Activated T-helper 9 cell treated with anti-CD3 and anti-CD28 coated beads, Interleukin-2, amount 50 U/mL, for 16 hours (primary cell): Measurements from ENCODE around the gene GPR15.
A peak's percentile ranks its signal among the peaks of the same experiment; 100 is the strongest.

Source experiments
- DNase-seq: peaks from one replicate; pipeline ENCODE4 v3.0.0-alpha.2; 2020; ENCODE audit warnings: low read depth

GPR15 gene

DNA sequence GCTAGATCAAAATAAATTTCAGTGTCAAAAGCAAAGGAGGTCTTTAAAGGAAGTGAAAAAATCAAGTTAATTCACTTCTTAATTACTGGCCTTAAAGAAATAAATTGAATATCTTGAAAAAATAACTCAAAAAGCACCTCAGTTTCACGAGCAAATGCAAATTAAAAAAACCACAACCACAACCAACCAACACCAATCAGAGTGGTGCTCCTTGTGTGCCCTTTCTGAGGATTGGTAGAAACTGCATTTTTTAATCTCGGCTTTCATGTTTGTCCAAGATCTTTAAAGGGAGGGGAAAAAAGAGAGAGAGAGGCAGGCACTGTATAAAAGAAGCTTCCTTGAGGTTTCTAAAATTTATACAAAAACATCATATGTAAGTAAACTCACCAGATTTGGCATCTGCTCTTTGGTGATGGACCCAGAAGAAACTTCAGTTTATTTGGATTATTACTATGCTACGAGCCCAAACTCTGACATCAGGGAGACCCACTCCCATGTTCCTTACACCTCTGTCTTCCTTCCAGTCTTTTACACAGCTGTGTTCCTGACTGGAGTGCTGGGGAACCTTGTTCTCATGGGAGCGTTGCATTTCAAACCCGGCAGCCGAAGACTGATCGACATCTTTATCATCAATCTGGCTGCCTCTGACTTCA lies at the start of gene GPR15:
Gene GPR15, plus strand, starts transcription at position 357 of the 653 bp plus-strand sequence. Its CDS starts 56 bp downstream, at position 413.
- no peak for DNase-seq

DNA sequence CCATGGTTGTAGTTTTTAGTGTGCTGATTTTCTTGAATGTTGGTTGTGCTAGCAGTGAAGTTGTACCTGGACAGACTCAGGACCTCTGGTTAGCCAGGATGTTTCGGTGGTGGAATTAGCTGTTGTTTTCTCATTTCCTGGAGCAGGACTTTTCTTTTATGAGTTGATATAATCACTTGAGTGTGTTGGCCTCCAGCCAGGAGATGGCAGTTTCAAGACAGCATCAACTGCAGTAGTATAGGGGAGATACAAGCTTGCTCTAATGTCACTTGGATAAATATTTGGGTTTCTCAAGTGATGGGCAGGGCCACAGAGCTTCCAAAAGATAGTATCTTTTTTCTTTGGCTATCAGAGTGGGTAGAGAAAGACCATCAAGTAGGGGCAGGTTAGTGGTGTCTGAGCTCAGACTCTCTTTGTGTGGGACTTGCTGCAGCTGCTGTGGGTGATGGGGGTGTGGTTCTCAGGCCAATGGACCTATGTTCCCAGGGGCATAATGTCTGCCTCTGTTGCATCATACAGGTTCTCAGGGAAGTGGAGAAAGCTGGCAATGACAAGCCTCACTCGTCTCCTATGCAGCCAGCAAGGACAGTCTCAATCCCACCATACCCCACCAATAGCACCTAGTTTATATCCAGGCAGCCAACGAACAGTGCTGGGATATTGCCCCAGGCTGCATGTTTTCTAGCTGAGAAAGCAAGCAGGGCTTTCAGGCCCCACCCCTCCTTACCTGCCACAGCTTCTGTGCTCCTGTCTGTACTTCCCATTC lies 48.9 kb upstream of the GPR15 start:
- no peak for DNase-seq

DNA sequence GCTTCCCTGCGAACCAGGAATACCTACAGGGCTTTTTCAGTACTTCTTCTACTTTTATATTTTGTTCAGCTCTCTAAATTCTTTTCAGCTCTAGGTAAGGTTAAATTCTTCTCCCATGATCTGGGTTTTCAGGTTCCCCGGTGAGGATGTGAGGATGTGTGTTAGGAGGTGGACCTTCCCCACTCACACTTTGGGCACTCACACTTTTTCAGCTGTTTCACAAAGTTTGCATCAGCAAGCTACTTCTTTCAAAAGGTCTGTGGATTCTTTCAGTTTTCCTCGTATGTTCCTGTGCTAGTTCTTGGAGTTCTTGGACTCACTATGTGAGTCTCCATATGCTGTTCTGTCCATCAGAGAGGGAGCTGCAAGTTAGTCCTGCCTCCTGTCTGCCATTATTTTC lies 48.2 kb upstream of the GPR15 start:
- no peak for DNase-seq

DNA sequence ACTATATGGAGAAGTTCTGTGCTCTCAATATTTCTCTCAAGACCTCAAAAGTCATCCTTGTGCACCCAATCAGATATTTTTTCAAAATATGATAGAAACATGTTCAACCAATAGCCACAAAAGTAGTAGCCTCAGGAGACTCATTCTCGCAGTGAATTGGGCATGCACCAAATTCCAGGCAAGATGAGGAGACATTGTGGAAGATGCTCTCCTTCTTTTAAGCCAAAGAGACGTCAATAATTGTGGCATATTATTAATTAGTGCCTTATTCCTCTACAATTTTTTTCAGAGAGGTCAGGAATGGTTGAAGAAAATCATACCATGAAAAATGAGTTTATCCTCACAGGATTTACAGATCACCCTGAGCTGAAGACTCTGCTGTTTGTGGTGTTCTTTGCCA lies 34.4 kb upstream of the GPR15 start, which contains the start of gene OR5K2:
Gene OR5K2, plus strand, starts transcription at position 301 of the 400 bp plus-strand sequence. Its CDS starts 0 bp downstream, at position 301.
- DNase-seq, result no peak

DNA sequence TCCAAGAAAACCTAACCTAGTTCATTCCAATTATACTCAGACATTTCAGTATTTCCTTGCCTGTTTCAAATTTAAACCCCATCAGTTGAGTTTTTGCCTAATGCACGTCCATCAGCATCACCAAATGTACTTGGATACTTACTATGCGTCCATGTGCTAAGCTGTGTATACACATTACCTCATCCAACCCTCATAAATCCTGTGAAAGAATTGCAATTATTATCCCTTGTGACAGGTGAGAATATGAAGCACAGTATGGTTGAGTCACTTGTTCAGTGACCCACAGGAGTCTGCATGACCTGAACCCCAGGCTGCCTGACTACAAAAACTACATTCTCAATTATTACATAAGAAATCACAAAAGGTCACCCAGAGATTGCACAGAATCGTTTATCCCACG lies 31.8 kb upstream of the GPR15 start:
- no peak for DNase-seq

DNA sequence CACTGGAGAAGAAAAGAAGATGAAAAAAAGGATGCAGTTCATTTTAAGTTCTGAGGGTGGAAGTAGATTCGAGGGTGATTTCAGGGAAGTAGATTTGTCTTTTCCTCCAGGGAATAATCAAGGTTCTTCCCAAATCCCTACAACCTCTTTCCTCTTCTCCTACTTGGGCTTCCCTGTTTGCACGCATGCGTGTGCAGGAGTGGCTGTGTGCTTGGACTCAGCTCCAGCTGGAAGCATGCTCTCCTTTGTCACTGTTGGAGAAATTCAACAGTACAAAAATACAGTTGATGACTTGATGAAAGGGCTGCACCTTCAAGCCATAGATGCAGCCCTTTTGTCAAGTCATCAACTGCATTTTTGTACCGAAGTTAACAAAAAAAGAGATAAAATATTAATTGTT lies 30.5 kb upstream of the GPR15 start:
- no peak for DNase-seq

DNA sequence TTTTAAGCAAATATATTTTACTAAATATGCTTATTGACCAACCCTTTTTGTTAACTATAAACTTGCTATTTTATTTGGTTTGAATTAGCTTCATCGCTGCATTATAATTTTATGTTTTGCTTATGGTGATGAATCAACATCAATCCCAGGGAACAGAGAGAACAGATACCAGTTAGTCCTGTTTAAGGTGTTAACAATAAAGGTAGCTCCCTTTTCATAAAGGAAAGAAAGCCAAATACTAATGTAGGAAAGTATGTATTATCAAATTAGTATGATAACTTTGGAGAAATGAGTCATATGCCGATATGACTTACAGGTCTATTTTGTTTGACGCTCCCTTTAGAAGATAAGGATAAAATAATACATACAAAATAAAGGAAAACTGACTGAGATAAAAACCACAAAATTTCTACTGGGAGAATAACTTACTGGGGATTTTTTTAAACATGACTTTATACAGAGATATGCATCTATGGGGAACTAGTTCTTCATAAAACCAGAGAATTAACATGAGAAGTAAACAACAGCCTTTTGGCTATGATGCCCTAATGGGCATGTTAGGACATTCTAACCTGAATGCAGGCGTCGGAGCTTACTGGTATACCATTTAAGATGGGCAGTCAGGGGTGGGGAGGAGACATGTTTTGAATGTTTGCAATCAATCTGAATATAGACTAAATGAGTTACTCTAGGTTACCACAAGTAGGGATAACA lies 29.8 kb upstream of the GPR15 start:
- DNase-seq, result no peak

DNA sequence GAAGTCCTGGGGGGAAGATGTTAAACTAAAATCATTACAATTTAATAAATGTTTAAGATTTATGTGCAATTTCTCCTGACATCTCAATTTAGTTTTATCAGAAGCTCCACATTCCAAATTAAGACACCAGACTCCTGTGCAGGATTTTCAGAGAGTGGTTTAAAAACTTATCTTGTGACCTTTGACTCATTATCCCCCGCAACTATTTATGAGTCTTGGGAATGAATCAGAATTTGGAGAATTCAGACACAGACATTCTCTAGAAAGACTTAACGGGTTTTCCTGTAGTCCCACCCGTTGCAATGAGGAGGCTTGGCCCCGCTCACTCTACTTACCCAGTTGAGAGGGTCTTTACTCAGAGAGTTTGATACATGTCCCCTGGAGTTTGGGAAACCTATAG lies 27.2 kb upstream of the GPR15 start:
- DNase-seq, result no peak

DNA sequence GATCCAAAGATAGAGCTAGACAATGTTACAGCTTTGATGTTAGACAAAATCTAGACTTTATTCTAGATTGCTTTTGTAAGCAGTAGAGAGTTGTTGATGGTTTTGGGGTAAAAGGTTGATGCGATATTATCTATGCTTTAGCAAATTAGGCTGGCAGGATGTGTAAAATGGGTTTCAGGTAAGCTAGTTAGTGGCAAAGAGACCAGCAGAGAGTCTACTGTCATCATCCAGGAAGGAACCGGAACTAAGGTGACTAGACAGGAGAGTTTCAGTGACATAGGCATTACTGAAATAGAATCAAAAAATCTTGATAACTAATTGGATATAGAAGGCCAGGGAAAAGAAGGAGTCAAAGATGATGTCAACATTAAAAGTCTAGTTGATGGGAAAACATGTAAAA lies 23.2 kb upstream of the GPR15 start:
- DNase-seq, result no peak

DNA sequence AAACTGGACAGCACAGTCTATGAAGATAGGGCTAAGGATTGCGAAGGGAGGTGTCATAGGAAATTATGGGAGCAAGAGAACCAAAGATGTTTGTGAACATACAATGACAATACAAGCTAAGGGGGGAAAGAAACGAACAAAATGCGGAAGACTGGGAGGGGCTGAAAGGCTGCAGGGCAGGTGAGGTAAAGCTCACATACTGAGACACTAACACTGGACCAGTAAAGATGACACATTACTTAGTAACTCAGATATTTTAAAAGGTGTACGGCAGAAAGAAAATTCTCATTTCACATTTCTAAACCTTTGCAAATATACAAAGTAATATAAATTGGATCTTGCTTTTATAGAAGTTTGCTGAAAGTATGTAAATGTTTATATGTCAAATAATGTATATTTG lies 19.2 kb upstream of the GPR15 start:
- DNase-seq, result no peak

DNA sequence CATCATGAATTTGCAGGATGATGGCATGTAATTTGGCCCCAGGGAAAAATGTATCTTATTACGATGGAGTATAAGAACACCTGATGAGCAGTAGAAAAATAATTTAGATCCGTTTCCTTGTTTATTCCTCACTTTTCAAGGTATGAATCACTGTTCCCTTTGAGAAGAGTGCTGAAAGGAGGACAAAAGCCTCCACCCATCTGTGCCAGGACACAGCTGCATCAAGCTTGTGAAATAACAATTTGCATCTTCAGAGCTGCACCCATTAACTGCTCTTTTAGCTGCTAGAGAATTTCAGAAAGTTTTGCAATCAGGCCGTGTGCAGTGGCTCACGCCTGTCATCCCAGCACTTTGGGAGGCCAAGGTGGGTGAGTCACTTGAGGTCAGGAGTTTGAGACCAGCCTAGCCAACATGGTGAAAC lies 18.7 kb upstream of the GPR15 start:
- DNase-seq, result no peak

DNA sequence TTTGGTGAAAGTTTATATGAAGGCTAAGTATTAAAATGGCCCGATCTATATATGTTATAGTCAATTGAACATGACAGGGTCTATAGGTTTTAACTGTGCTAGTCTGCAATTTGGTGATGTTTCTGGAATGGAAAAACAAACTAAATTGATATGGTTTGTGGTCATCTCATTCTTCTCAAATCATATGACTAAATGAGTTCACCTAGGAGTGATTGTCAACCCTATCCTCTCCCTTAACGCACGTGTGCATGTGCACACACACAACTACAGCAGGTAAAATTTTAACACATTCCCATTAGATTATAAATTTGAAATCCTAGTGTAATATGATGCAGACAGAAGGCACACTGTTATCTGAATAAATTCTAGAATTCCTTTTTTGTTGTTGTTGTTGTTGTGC lies 18.0 kb upstream of the GPR15 start:
- no peak for DNase-seq

DNA sequence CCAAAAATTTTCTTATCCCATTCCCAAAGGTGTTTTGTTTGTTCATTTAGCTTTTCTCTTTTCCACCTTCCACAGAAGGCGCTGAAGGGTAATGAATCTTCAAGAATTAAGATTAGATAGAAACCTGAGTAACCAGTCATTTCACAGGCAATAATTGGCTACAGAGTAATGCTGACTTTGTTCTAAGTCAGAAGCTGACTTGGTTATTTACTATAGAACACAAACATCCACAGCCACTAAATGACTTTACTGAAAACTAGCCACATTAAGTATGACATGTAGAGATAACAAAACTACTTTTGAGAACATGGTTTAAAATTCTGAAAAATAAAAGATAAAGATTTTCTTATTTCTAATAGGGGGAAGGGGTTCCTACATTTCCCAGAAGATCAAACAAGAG lies 16.8 kb upstream of the GPR15 start:
- DNase-seq, result no peak

DNA sequence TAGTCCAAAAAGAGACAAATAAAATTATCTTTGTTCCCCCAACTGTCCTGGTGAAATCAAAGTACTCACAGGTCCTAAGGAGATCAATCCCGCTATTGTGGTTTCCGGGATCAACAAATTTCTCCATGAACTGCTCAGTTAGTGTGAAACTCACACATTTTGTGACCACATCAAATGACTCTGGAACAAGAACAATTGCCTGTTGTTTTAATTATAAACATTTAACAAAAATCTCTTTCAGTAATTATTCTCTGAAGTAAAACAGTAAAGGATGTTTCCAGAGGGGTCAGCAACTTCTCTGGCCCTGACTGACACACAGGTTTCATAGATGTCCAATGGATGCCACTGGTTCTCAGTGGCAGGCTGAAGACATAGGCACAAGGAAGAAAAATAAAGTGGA lies 13.0 kb upstream of the GPR15 start:
- no peak for DNase-seq

DNA sequence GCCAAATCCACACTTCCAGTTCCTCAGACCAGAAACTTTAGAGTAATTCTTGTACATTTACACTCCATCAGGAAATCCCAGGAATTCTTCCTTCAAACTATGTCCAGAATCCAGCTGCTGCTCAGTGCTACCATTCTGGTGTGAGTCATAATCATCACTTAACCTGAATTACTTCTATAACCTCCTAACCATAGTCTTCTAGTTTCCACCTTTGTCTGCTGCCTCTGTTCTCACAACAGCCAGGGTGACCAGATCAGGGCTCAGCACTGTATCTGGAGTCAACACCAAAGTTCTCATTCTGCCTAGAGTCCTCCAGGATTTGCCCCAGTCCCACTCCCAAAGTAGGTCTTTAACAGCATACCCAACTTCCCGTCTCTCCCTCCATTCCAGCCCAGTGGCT lies 12.4 kb upstream of the GPR15 start:
- no peak for DNase-seq

DNA sequence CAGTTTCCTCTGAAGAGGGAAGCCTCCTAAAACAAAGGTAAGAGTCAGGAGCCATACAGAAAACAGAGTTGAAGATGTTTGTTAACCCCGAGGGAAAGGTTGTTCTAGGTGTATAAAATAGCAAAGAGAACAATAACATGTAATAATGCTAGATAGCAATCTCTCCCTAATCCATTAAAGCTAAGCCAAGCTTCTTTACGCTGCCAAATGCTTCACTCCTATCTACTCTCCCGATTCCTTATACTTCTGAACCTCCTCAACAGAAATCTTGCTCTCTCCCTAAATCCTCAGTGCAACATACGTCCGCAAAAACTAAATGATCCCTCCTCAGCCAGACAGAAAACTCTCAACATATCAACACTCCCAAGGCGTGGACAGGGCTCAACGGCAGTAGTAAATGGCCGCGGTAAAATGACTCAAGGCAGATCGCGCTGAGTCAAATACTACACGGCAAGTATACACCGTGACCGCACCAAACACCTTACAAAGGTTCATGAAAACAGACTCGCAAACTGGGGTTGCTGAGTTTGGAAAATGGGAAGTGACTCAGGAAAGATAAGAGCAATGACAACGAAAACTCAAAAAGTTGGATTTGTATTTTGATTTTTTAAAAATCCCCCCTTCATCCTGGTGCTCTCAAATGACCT lies 9.8 kb upstream of the GPR15 start:
- peak; percentile 38 for DNase-seq

DNA sequence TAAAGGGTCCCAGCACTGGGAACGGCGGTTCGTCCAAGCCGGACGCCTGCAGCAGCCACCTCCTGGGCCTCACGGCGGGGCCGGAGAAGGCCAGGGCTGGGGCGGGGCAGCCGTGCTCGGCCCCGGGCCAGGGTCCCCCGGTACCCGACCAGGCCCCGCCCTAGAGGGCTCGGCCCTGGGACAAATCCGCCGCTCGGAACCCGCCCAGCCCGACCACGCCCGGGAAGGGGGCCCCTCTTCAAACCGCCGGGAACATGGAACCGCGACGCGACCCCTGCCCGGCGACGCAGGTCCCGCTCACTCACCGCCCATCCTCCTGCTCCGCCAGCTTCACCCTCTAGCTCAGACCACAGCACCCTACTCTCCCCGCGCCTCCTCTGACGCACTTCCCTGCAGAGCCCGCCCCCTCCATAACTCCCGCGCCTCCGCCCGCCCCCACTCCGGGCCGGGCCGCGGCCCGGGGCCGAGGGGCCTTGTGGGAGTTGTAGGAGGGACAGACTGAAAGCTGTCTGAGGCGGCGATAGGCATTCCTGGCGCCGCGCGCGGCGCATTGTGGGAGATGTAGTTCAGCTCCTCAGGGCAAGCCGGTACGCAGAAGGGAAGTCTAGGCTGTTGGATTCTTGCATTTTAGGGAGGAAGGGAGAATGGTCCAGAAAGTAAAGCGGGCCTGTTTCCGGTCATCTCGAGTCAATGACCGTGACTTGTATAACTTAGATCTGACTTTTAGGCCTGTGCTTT lies 9.1 kb upstream of the GPR15 start, which contains the start of gene CLDND1:
Gene CLDND1, minus strand, starts transcription at position 359 of the 738 bp plus-strand sequence. CDS start 1,478 bp downstream, outside the sequence.
- DNase-seq, result peak; percentile 94

DNA sequence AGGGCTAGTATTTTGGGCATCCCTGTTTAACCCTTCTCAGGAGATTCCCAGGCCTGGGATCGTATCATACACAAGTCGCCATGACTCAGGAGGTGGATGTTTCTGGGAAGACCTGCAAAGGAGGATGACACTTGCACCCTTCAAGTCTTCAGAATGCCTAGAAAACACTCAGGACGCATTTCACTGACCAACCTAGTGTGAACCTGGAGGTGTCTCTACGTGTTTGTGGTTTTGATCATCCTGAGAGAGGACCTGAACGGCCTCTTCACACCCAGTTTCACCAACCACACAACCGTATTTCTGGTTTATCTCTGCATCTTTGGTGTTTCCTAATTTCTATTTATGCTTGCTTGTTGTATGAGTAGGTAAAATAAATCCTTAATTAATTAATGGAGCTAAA lies 6.3 kb upstream of the GPR15 start:
- no peak for DNase-seq

DNA sequence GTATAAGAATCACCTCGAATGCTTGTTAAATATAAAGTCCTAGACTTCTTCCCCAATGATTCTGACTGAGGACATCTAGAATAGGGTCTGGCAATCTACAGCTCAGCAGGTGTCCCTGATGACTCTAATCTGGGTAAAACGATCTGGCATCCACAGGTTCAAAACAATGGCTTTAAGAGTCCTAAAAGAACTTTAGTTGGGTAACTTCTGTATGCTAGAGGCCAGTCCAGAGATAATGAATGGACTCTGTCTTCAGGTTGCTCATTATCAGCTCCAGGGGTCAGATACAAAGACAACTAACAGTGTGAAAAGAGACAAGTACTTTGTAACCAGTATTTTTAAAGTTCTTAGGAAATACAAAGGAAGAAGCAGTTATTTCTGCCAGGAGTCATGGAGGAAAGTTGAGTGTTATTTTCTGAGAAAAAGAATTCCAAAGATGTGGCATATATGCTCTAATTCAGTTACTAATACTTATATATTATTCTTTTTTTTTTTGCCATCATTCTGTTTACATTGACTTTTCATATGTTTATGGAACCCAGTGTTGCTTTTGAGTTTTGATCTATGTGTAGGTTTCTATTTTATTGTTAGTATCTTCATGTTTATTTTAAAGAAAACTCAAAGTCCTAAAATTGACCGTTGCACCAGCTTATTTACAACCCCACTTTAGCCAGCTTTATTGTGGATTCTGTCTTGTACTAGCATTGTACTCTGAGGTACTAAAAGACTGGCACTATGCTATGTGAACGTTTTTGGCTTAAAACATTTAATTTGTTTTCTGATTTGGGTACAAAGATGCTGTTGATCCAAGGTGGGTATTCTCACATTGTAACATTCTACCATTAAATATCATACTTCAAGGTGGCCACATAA lies 3.1 kb upstream of the GPR15 start:
- no peak for DNase-seq

DNA sequence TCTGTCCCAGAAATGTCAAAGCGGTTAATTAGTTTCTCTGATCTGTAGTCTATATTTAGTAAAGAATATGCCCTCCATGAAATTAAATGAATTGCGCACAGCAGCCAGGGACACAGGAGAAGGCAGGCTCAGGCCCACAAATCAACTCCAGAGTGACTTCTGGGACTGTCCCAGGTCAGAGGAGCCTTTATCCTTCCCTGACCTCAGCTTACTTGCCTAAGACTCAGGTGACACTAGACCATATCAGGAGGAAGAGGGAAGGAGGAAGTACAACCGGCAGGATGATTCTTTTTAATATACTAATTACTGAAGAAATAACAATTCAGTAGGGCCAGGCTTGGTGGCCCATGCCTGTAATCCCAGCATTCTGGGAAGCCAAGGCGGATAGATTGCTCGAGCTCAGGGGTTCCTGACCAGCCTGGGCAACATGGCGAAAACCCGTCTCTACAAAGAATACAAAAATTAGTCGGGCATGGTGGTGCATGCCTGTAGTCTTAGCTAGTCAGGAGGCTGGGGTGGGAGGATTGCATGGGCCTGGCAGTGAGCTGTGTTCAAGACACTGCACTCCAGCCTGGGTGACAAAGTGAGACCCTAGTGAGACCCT lies 1.8 kb upstream of the GPR15 start:
- DNase-seq, result no peak
